Activated CD8-positive, alpha-beta memory T cell treated with anti-CD3 and anti-CD28 coated beads for 4 hours (primary cell): ENCODE results near the gene MICA.
"Not testable (repeated sequence)": the region's sequence is repeated elsewhere in the genome, so short reads cannot be mapped to it uniquely, and the experiment has no call there.

Experiments used
- DNase-seq, 2 donors: peaks; one replicate each; pipeline ENCODE4 v3.0.0-alpha.2; 2020; ENCODE audit warnings: low read depth in 2 of 2

The MICA gene

GRCh38 chr6:31412506-31412905 lies 9.1 kb downstream of the MICA start:
- no peak for DNase-seq

DNA sequence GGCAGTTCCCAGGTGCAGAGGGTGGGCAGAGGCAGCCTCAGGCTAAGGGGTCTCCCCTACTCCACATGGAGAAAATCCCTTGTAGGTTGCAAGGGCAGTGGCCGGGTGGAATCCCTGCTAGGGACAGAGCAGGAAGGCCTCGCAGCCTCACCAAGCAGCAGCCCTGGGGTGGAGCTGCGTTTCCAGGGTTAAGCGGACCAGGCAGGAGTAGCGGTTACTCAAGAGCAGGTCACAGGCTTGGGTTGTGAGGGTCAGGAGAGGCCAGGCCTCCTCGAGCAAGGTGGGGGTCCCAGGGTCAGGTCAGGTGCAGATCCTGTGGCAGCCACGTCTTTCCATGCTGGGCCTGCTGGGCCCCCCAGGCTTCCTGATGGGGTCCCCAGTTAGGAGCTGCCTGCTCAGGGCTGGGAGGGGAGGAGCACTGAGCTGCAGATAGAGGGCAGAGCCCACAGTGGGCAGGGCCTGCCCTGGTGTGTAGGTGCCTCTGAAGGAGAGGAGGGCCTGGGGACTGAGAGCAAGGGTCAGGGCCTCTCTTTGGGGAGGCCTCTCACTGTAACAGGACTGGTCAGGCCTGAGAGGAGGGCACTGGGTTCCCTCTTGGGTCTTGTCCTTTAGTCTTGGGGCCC lies 10.9 kb downstream of the MICA start:
- not testable (repeated sequence) for DNase-seq

DNA sequence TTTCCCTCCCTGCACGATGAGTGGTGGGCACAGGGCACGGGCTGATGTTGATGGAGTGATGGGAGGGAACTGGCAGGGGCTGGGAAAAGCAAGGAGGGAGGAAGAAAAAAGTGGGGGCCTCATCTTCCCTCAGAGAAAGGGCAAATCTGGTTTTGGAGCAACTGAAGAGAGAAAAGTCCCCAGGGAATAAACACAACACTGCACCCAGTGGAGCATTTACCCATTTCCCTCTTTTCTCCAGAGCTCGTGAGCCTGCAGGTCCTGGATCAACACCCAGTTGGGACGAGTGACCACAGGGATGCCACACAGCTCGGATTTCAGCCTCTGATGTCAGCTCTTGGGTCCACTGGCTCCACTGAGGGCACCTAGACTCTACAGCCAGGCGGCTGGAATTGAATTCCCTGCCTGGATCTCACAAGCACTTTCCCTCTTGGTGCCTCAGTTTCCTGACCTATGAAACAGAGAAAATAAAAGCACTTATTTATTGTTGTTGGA lies 11.4 kb downstream of the MICA start:
- DNase-seq: no peak

DNA sequence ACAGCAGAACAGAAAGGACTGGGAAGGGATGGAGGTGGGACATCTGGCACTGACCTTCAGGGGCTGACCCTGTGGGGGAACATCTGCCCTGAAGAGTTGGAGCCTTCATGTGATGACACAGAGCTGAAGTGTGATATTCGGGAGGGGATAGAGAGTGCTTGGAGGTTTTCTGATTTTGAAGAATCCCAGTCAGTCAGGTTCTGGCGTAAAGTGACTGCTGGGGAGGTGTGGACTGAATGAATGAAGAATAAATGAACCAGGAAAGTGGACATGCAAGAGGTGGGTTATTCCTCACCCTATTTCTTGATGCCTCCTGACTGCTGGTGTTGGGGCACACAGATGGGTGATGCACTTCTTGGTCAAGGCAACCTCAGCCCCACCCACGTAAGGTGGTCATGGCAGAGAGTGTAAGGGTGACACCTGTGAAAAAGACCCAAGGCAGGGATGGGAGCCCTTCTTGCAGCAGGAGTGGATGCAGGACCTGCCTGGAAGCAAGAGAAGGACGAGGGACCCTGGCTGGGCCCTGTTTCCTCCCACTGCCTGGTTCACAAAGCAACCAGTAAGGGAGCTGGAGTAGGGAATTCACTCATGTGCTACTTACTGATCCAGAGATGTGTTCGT lies 13.1 kb downstream of the MICA start:
- DNase-seq: no peak

- no peak for DNase-seq
Observed at GRCh38 chr6:31418251-31418650, 14.9 kb downstream of the MICA start.

DNA sequence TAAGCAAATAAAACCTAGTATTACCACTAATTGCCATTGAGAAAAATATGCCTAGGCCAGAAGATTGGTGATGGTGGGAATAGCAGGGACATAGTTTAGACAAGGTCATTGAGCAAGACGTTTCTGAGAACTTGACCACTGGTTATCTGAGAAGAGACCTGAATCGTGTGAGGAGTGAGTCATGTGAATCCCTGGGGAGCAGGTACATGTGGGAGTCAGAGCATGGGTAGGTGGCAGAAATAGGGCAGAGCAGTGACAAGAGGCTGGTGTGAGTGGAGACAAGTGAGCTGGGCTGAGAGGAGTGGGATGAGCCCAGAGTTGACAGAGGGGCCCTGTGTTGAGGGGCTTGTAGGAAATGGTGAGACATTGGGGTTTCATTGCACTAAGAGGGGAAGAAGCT lies 16.4 kb downstream of the MICA start:
- DNase-seq: no peak

- DNase-seq: no peak
Observed at GRCh38 chr6:31420546-31420945, 17.2 kb downstream of the MICA start.

GRCh38 chr6:31422587-31422986 lies 19.2 kb downstream of the MICA start:
- DNase-seq: no peak

DNA sequence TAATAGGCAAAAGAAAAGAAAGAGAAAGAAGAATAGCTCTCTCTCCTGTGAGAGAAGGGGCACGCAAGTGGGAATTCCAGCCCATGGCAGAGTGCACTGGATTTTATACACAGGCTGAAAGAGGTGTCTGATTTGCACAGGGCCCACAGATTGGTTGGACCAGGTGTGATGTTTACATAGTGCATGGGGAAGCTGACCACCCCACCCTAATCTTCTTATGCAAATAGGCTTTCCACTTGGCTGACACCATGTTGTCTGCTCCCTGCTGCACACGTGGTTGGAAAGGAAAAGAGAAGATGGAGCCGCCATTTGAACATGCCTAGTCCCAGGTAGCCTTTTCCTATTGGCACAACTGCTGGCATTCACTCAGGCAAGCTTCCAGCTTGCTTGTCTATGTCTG lies 20.2 kb downstream of the MICA start:
- no peak for DNase-seq

- no peak for DNase-seq
Observed at GRCh38 chr6:31426395-31427354, 23.3 kb downstream of the MICA start.

- DNase-seq: no peak
Observed at GRCh38 chr6:31430449-31430848, 27.1 kb downstream of the MICA start.

GRCh38 chr6:31435051-31435450 lies 31.7 kb downstream of the MICA start:
- DNase-seq: not testable (repeated sequence)

DNA sequence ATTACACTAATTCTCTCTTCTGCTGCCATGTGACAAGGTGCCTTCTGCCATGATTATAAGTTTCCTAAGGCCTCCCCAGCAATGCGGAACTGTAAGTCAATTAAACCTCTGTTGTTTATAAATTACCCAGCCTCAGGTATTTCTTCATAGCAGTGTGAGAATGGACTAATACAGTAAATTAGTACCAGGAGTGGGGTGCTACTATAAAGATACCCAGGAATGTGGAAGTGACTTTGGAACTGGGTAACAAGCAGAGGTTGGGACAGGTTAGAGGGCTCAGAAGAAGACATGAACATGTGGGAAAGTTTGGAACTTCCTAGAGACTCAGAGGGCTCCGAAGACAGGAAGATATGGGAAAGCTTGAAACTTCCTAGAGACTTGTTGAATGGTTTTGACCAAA lies 34.8 kb downstream of the MICA start:
- no peak for DNase-seq

- DNase-seq: no peak
Observed at GRCh38 chr6:31438677-31439076, 35.3 kb downstream of the MICA start.

DNA sequence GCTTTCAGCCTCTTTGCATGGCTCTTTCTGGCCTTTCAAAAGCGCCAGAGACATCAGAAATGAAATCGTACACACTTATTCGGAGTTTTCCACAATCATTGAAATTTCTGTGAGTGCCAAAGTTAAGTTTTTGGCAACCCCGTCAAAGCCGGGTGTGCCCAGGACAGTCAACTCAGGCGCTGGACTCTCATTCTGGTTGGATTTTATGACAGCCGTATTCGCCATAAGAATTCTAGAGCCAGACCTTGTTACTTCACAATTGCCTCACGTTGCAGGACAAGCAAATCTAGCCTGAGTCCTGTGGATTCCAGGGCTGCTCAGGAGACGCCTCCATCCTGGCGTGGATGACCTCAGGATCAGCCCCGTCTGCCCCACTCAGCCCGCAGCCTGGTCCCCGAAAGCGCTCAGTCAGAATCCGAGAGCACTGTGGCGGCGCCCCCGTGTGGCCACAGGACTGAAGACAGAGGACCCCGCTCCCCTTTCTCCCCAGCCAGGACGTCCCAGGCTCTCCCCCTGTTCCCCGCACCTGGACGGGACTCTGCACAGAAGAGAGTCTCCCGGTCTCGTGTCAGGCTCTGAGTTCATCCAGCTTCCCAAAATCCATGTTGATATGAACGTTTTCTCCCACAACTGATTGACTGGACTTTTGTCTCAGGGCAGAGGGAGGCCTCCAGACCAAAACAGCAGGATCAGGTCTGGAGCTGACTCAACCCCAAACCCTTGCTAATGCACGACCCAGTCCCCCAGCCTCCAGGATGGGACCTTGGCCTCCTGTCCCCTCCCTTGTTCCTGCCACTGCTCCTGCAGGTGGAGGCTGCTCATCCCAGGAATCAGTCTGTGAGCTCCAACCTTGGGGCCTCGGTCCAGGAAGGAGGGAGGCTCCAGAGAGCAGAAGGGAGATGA lies 38.2 kb downstream of the MICA start:
- DNase-seq: peak; percentile 69 to 79

DNA sequence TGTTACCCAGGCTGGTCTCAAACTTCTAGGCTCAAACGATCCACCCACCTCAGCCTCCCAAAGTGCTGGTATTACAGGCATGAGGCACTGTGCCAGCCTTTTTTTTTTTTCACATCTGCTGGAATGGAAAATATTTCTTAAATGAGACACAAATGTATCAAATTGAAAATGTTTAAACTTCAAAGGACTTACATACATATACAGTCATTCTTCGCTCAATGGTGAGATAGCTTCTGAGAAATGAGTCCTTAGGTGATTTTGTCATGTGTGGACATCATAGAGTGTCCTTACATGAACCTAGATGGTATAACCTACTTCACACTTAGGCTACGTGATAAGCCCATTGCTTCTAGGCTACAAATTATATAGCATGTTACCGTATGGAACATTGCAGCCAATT lies 43.1 kb downstream of the MICA start:
- DNase-seq: no peak

DNA sequence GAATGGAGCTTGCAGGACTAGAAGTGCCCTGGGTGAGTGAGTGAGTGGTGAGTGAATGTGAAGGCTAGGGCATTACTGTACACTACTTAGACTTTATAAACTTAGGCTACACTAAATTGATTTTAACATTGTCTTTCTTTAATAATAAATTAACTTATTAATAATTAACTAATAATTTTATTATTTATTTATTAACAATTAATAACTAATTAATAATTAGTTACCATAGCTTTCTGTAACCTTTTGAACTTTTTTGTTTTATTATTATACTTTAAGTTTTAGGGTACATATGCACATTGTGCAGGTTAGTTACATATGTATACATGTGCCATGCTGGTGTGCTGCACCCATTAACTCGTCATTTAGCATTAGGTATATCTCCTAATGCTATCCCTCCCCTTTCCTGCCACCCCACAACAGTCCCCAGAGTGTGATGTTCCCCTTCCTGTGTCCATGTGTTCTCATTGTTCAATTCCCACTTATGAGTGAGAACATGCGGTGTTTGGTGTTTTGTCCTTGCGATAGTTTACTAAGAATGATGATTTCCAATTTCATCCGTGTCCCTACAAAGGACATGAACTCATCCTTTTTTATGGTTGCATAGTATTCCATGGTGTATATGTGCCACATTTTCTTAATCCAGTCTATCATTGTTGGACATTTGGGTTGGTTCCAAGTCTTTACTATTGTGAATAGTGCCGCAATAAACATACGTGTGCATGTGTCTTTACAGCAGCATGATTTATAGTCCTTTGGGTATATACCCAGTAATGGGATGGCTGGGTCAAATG lies 43.8 kb downstream of the MICA start:
- not testable (repeated sequence) for DNase-seq

DNA sequence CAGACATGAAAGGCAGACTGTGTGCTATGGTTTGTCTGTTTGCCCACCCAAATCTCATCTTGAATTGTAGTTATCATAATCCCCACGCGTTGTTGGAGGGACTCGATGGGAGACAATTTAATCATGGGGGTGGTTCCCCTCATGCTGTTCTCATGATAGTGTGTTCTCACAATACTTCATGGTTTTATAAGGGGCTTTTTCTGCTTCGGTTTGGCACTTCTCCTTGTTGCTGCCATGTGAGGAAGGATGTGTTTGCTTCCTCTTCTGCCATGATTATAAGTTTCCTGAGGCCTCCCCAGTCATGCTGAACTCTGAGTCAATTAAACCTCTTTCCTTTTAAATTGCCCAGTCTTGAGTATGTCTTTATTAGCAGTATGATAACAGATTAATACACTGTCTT lies 47.4 kb downstream of the MICA start:
- DNase-seq: no peak

DNA sequence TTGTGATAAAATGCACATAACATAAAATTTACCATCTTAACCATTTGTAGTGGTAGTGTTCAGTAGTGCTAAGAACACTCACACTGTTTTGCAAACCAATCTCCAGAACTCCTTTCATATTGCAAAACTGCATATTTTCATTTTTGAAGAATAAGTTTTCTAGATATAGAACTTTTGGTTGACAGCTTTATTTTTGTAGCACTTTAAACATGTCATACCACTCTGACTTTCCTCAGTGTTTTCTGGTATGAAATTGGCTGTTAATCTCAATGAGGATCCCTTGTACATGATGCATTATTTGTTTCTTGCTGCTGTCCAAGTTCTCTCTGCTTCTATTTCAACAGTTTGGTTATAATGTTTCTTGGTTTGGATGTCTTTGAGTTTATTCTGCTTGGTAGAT lies 49.5 kb downstream of the MICA start:
- no peak for DNase-seq

DNA sequence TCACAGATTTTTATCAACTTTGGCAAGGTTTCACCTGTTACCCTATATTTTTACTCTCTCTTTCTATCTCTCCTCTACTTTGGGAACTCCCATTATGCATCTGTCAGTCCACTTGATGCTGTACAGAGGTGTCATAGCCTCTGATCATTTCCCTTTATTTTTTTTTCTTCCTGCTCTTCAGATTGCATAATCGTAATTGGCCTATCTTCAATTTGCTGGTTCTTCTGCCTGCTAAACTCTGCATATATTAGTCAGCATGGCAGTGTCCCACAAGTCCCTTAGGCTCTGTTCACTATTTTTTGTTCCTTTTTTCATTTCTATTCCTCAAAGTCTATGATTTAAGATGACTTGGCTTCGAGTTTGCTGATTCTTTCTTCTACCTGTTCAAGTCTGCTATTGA lies 49.9 kb downstream of the MICA start:
- no peak for DNase-seq

- not testable (repeated sequence) for DNase-seq
Observed at GRCh38 chr6:31459864-31460263, 56.5 kb downstream of the MICA start.
